ENCODE results near the gene MCF2L.

GRCh38 chr13:112926003-112926402 lies 43.0 kb upstream of the MCF2L start:
- TF ChIP-seq CTCF (IDR thresholded peaks at IDR 0.05) = no peak
- no peak for TF ChIP-seq POLR2A (IDR thresholded peaks at IDR 0.05)
